GM23248 (cell line): ENCODE results near the gene BCO2.

Experiments
- EZH2 ChIP-seq: fragments of 200-600 bp; sonication (generic); IDR thresholded peaks from 2 replicates; pipeline ENCODE4 v1.6.1; 2018; ENCODE audit warnings: antibody characterized with exemption, mild to moderate bottlenecking; ENCODE audit not compliant: insufficient read depth, poor library complexity, severe bottlenecking
- EZH2phosphoT487 ChIP-seq: fragments of 200-600 bp; sonication (generic); IDR thresholded peaks from 2 replicates; pipeline ENCODE4 v1.6.1; 2018; ENCODE audit warnings: antibody characterized with exemption, moderate library complexity, mild to moderate bottlenecking, low read depth; ENCODE audit not compliant: insufficient read depth

- TF ChIP-seq EZH2 (no peak), EZH2phosphoT487 (no peak)
These were observed 30.8 kb downstream of the BCO2 start for GRCh38 chr11:112206071-112206470.
